B cell (primary cell): ENCODE measurements around the gene ZSWIM9.

ENCODE experiments used
- CTCF ChIP-seq: fragments of 200-600 bp; IDR thresholded peaks from one replicate; pipeline ENCODE4 v1.8.0; 2022; ENCODE audit warnings: antibody characterized with exemption, mild to moderate bottlenecking
- EZH2 ChIP-seq: IDR thresholded peaks from 2 replicates; pipeline ENCODE4 v1.6.1; 2012; ENCODE audit warnings: borderline replicate concordance, low read depth, mild to moderate bottlenecking, moderate library complexity, low read length; ENCODE audit not compliant: insufficient read depth, poor library complexity, severe bottlenecking

DNA sequence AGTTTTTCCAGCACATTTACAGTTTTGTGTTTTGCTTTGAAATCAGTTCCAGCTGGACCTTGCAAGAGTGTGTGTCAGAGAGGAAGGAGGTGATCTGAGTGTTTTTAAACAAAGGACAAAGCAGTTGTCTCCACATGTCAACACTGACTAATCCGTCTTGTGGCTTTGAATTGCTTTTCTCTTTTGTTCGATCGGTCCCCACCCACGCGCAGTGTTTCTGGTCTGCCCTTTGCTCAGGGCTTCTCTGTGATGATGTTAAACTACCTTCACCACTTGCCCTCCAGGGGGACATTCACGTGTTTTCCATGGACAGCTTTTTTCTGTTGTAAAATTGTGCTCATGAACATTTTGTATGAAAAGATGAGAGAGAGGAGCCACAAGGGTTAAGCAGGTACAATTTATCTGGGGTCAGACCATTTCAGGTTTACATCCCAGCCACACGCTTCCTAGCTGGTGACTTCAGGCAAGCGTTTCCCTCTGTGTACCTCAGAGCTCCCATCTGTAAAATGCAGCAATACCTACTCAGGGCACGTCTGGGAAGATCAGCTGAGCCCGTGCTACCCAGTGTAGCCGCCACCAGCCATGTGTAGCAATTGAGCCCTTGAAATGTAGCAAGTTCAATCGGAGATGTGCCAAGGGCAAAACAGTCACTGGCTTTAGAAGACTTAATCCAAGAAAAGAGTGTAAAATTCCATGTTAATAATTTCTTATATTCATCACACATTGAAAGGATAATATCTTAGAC is 46.4 kb upstream of the ZSWIM9 start:
- TF ChIP-seq EZH2 (no peak), CTCF (no peak)
